HFF-Myc (cell line): Measurements from ENCODE around the gene ZBTB42.

Source experiments
- DNase-seq: peaks from one replicate; pipeline ENCODE4 v3.0.0-alpha.2; 2011; ENCODE audit warnings: low read depth; ENCODE audit errors: extremely low read depth
- H3K4me3 ChIP-seq: replicated peaks from 2 replicates; pipeline ENCODE4 v1.5.1; 2011; ENCODE audit warnings: low read depth, mild to moderate bottlenecking, control low read depth, low read length
- CTCF ChIP-seq: IDR thresholded peaks from 2 replicates; pipeline ENCODE4 v1.5.1; 2012; ENCODE audit warnings: mild to moderate bottlenecking, low read depth, low read length, control low read depth; ENCODE audit errors: missing control alignments

ZBTB42 gene

DNA sequence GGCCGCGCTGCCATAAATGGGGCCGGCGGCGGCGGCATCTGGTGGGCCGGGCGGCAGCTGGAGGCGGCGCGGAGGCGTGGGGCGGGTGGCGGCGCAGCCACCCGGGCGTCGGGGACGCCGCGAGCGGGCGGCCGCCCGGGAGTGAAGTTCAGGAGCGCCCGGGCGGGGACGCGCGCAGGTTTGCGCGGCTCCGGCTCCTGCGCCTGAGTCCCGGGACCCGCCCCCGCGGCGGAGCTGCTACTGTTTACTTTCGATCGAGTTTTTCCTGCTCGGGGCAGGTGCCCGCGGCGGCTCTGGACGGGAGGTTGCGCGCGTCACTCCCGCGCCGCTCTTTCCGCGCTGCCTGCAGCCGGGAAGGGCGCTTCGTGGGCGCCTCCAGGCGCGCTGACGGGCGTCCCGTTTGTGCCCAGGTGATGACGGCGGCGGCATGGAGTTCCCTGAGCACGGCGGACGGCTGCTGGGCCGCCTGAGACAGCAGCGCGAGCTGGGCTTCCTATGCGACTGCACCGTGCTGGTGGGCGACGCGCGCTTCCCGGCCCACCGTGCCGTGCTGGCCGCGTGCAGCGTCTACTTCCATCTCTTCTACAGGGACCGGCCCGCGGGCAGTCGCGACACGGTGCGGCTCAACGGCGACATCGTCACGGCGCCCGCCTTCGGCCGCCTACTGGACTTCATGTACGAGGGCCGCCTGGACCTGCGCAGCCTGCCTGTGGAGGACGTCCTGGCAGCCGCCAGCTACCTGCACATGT lies at the start of gene ZBTB42:
Gene ZBTB42 (plus strand): TSS at position 331 of the 749 bp plus-strand sequence. CDS start 97 bp downstream, at position 428.
- no peak for DNase-seq
- TF ChIP-seq CTCF = no peak
- peak within 1 kb of the TSS; percentile 52 for H3K4me3 ChIP-seq

DNA sequence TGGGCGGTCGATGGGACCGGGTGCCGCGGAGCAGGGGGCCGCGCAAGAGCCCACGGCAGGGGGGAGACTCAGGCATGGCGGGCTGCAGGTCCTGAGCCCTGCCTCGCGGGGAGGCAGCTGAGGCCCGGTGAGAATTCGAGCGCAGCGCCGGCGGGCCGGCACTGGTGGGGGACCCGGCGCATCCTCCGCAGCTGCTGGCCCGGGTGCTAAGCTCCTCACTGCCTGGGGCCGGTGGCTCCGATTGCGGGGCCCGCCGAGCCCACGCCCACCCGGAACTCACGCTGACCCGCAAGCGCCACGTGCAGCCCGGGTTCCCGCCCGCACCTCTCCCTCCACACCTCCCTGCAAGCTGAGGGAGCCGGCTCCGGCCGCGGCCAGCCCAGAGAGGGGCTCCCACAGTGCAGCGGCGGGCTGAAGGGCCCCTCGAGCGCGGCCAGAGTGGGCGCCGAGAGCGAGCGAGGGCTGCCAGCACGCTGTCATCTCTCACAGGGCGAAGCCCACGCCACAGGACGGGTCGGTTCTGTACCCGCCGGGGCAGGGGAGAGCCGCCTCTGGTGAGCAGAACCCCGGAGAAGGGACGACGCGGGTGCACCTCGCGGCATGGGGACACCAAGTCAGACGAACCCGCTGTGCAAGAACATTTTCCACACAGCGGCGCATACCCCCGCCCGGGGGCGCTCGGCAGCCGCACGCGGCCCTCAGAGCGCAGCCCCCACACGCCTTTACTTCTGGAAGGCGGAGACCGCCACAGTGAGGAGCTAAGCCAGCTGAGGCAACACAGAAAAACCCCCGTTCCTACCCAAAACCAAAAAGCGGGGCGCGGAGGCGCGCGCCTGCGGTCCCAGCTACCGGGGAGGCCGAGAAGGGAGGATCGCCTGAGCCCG lies 49.1 kb upstream of the ZBTB42 start:
- H3K4me3 ChIP-seq = peak overlapping the region; percentile 88
- TF ChIP-seq CTCF = no peak
- DNase-seq = no peak

GRCh38 chr14:104752423-104752734 lies 48.5 kb upstream of the ZBTB42 start:
- no peak for DNase-seq
- TF ChIP-seq CTCF = no peak
- peak overlapping the region; percentile 88 for H3K4me3 ChIP-seq

- peak within 1 kb of the TSS; percentile 88 for H3K4me3 ChIP-seq
- no peak for TF ChIP-seq CTCF
- peak; percentile 91 for DNase-seq
Observed at GRCh38 chr14:104752735-104753527, 48.0 kb upstream of the ZBTB42 start, which contains the start of gene SIVA1. TSS of gene SIVA1 (plus strand) at chr14:104753147. CDS start at chr14:104753202, 55 bp downstream.

- TF ChIP-seq CTCF = no peak
- H3K4me3 ChIP-seq = peak overlapping the region; percentile 88
- DNase-seq = no peak
Observed at GRCh38 chr14:104753528-104754212, 47.2 kb upstream of the ZBTB42 start.
